GM19455 (cell line): ENCODE data around the gene FNIP2.
"Not testable (repeated sequence)": the region's sequence is repeated elsewhere in the genome, so short reads cannot be mapped to it uniquely, and the experiment has no call there.

Experiments
- ATAC-seq: cut with Tn5 transposase; IDR thresholded peaks from one replicate; pipeline ENCODE4 v1.9.1; 2021; ENCODE audit not compliant: unreplicated experiment

FNIP2 gene

DNA sequence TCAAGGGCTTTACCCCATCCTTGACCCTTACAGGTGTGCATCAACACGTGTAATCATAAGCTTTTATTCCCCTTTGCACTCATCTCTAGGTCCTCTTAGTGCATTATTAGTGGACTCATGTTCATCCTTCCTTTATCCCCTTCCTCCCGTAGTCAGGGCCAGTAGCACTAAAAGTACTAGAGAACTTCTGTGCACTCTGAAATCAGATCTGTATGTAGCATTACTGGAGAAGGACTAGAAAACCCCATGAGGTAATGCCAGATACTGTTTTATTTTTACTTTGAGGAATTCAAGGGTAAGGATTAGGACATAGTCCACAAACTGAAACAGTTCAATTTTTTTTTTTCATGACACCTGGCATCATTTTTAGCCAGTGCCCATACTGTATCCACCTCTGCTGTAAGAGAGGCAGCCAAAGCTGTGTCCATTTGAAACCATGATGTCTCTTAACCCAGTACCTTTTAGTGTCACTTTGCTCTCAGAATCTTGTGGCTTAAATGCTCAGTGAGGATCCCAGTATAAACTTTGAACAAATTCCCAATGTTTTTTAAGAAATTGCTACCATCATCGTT is 134.7 kb downstream of the FNIP2 start:
- no peak for ATAC-seq

DNA sequence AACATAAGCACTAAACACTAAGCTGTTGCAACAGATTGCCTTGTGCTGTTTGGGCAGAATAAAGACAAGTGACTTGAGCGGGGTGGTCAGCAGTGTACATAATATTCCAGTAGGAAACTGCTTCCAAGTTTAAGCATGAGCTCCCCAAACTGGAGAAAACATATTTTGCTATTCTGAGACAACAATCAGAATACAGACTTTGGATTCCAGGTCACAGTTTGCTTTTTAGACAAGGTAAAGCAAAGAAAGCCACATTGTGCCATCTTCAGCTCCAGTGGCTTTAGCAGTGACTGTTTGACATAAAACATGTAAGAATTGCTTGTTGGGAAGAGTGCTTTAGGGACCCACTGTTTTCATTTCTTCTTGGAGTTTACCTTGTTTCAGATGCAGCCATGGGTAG is 136.0 kb downstream of the FNIP2 start:
- no peak for ATAC-seq

DNA sequence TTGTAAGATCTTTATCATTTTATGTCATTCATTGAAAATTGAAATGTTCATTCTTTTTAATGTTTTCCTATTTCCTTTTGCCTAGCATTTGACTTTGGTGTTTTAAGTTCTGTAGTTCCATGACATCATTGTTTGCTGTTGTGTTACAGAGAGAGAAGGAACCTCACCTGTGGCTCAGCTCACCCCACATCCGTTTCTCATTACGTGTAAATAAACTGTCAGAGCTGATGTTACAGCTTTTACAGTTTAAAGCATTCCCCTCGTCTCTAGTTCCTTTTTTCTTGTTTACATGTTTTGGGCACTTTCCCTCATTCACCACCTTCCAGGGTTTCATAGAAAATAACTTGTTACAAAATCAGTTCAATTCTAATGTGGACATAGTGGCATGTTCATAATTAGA is 137.2 kb downstream of the FNIP2 start:
- peak; percentile 78 for ATAC-seq

DNA sequence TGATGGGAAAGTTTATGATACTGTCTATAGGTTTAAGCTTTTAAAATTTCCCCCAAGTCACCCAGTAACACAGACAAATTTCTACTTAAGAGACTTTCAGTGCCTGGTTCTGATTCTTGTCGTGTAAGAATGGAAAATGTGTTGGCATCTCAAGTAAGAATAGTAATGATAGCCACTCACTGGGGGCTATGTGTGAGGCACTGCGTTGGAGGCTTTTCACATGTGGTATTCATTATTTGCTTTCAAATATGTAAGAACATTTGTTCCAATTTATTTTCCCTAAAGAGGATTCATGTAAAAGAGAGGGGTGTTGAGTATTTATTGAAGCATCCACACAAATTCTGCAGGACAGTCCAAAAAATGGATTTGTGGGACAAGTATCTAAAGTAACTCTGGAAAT is 143.6 kb downstream of the FNIP2 start:
- no peak for ATAC-seq

DNA sequence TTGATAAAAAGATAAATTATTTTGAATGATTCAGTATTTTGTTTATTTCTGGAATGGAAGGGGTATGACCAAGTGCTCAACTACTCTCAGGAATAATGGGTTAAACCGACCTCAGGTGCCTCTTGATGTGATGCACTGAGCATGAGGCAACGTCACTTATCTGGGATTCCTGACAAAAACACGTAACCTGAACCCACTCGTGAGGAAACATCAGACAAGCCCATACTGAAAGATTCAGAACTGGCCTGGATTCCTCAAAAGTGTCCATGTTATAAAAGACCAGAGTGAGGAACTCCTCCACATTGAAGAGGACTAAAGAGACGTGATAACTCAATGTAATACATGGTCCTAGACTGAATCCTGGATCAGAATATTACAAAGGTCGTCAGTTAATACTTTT is 144.0 kb downstream of the FNIP2 start:
- no peak for ATAC-seq

DNA sequence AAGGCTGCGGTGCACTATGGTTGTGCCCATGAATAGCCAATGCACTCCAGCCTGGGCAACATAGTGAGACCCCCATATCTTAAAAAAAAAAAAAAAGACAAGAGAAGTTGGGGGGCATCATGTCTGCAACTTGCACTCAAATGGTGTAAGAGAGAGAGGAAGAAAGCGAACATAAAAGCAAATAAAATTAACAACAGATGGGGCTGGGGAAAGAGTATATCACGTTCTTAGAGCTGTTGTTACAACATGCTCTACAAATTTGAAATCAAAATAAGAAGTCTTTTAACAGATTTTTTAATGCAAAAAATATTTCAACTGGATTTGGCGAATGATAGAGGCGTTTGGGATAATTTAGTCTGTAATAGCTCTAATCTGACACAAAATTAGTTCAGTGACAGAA is 144.9 kb downstream of the FNIP2 start:
- no peak for ATAC-seq

DNA sequence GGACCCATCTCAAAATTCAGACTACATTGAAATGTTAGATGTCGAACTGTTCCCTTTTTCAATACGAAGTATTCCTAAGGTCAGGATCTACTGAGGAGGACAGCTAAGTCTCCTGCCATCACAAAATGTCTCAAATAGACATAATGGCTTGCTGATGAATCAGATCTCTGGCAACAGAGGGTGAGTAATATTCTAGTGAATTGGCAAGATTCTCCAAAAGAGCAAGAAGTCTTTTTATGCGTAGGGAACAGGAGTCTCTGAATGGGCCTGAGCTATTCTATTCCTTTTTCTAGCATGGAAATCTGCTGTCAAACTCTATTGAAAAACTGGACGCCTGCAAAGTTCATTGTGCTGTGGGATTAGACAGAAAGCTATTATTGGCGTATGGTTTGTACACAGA is 145.4 kb downstream of the FNIP2 start:
- ATAC-seq, result no peak

DNA sequence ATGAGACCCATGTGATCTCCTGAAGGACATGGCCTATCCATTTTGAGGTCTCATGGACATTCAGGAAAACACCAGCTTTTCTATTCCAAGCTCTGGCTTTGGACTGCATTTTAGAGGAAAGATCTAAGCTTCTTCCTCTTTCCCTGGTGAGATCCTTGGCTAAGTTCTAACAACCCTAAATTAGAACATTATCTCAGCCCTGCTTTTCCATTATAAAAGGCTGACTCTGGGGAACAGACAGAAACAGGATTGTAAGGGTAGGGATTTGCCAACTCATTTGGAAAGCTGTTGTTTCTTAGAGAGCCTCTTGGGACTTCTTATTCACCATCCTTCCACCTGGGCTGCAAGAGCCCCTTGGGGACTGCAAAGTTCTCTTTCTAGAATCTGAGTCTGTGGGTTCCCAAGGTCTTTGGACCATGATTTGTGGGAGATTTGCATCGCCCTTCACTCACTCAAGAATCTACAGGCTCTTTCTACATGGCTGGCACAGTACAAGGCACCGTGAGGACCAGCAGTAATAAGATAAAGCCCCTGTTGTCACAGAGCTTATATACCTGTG is 146.9 kb downstream of the FNIP2 start:
- ATAC-seq, result no peak

DNA sequence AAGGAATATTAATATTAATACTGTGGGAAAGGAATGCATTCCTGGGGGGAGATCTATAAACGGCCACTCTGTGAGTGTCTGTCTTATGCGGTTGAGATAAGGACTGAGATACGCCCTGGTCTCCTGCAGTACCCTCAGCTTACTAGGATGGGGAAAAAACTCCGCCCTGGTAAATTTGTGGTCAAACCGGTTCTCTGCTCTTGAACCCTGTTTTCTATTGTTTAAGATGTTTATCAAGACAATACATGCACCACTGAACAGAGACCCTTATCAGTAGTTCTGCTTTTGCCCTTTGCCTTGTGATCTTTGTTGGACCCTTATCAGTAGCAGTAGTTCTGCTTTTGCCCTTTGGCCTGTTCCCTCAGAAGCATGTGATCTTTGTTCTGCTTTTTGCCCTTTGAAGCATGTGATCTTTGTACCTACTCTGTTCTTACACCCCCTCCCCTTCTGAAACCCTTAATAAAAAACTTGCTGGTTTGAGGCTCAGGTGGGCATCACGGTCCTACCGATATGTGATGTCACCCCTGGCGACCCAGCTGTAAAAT is 151.7 kb downstream of the FNIP2 start:
- not testable (repeated sequence) for ATAC-seq

DNA sequence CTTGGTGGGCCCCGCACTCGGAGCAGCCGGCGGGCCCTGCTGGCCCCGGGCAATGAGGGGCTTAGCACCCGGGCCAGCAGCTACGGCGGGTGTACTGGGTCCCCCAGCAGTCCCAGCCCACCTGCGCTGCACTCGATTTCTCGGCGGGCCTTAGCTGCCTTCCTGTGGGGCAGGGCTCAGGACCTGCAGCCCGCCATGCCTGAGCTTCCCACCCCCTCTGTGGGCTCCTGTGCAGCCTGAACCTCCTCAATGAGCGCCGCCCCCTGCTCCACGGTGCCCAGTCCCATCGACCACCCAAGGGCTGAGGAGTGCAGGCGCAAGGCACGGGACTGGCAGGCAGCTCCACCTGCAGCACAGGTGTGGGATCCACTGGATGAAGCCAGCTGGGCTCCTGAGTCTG is 158.9 kb downstream of the FNIP2 start:
- not testable (repeated sequence) for ATAC-seq

DNA sequence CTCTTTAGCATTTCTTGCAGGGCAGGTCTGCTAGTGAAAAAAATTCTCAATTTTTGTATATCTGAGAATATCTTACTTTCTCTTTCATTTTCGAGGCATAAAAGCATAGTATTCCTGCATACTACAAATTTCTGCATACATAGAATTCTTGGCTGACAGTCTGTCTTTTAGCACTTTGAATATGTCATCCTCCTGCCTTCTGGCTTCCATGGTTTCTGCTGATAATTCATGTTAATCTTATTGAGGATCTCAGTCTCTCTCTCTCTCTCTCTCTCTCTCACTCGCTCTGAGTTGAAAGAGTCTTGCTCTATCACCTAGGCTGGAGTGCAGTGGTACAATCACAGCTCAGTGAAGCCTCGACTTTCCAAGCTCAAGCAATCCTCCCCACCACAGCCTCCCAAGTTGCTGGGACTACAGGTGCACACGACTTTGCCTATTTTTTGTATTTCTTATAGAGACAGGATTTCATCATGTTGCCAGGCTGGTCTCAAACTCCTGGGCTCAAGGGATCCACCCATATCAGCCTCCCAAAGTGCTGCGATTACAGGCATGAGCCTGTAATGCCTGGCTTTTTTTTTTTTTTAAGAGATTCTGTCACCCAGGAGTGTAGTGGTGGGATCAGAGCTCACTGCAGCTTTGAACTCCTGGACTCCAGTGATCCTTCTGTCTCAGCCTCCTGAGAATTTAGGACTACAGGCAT is 161.3 kb downstream of the FNIP2 start:
- ATAC-seq, result no peak

DNA sequence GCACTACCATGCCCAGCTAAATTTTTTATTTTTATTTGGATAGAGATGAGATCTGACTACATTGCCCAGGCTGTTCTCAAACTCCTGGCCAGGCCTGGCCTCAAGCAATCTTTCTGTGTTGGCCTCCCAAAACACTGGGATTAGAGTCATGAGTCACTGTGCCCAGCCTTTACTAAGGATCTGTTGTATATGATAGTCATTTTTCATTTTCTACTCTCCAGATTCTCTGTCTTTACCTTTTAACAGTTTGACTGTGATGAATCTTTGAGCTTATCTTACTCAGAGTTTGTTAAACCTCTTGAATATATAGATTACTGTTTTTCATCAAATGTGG is 161.8 kb downstream of the FNIP2 start:
- no peak for ATAC-seq

DNA sequence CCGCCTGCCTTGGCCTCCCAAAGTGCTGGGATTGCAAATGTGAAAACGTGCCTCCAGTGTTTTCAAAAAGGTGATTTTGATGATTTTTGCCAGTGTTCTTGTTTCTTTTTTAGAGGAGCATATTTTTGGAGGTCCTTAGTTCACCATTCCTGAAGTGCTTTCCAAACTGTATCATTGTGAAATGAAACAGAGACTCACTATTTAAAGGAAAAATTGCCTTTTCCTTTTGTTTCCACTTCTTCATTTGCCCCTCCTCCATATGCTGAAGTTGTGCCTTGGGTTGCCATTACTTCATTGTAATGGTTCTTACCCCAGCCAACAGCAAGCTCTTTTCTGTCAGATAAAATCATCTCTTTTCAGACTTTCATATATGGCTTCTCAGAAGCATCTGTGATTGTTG is 164.4 kb downstream of the FNIP2 start:
- no peak for ATAC-seq

DNA sequence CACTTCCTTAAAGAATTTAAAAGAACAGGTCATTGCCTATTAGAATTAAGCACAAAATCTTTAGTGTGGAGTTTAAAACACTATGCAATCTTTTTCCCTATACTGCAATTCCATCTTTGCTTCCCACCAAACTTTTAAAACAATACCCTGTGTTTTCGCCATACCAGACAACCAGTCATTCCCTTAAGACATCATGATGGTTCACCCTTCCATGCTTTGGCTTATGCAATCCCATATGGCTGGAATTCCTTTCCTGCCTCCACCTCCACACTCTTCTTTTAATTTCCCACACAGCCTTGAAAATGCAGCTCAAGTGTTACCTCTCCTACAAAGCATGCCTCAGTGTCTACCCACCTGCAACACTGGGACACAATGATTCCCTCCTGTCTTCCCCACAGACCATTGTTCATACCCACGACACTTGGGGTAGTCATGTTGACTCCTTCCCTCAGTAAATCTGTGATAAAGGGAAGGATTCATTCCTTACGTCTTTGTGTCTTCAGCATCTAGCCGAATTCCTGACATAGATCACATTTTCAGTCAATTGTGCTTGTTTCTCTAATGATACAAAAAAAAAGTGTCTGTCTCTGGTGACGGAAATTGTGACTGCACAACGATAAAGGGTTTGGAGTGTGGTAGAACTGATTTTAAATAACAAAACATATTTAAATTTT is 166.3 kb downstream of the FNIP2 start:
- no peak for ATAC-seq

DNA sequence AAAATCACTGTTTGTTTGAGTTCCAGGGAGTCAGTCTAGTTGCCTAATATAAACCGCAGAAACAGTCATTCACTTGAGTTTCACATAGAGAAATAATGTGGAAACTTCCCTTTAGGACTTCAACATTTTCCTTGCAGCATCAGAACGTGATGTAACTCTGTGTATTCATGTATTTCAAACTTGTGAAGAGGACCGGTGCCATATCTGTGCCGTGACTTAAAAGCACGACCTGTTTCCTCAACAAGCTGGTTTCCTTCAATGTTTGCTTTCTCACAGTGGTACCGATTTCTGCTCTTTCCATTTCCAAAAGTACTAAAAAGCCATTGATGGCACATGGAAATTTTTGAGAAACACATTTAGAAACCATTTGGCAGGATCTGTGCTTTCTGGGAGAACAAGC is 167.4 kb downstream of the FNIP2 start:
- ATAC-seq, result no peak

DNA sequence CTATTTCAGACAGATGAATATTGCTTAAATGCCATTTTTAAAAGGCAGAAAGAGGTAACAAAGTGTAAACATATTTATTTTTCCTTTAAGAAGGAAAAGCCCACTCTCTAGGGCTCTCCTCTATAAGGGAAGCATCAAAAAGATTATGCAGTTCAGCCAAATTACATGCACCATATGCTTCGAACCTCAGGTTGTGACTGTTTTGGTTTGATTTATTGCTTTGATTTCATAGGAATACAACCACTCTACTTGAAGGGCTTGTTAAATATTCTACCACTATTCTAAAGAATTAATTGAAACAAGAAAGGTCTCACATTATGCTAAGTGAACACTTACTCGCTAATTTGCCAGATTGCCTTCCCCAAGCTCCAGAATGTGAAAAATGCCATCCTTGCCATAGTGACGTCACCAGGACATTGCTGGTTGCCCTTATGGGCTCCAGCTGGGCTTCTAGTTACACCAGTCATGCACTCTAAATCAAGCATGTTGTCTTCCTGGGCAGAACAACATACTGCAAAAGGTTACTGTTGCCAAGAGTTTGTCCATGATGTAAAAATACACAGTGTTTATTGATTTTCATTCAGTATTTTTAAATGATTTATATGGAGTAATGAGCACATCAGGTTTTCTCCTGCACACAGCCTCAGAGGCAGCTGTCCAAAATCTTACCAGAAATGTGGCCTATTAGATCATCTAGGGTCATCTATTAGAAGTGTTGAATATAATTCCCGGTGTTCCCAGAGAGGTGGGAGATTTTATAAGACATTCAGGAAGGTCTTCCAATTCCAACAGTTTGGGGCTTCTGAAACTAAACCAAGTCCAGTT is 169.6 kb downstream of the FNIP2 start:
- ATAC-seq, result no peak

DNA sequence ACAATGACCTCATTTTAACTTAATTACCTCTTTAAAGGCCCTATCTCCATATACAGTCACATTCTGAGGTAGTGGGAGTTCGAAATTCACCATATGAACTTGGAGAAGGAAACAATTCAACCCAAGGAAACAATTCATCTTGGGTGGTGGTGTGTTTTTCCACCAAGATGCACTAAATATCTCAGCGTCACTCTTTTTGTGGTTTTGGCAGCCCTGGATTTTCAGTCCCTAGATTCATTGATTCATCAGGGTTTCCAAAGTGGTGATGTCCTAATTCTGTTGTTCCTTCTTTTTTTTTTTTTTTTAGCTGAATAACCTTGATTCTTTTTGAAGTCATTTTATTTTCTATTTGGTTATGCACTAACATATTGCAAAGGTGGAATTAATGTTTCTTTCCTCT is 171.4 kb downstream of the FNIP2 start:
- ATAC-seq, result no peak

DNA sequence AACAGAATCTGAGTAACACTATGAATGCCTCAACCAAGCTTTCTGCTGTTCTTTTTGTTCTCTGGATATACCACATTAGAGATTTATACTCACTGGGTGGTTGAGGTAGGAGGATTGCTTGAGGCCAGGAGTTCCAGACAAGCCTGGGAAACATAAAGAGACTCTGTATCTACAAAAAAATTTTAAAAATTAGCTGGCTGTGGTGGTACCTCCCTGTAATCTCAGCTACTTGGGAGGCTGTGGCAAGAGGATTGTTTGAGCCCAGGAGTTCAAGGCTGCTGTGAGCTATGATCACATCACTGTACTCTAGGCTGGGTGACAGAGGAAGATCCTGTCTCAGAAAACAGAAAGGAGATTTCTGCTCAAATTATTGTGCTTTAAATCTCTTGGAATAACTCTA is 172.5 kb downstream of the FNIP2 start:
- ATAC-seq, result no peak

DNA sequence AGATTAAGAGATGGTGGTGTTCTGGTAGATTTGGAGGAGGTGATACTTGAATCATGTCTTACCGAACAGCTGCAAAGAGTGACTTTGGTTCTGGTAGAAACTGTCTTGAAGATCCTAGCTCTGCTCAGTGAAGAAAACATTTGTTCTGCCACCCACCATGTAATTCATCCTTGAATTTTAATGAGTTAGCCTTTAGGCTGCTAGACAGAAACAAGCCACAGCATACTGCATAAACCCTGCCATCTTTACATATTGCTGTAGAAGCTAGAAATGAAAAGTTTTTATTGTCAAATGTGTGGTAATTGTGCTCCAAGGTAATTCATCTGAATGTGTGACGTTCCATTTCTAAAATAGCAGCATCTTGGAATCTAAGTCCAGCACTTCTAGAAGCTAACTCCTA is 173.1 kb downstream of the FNIP2 start:
- ATAC-seq, result no peak

DNA sequence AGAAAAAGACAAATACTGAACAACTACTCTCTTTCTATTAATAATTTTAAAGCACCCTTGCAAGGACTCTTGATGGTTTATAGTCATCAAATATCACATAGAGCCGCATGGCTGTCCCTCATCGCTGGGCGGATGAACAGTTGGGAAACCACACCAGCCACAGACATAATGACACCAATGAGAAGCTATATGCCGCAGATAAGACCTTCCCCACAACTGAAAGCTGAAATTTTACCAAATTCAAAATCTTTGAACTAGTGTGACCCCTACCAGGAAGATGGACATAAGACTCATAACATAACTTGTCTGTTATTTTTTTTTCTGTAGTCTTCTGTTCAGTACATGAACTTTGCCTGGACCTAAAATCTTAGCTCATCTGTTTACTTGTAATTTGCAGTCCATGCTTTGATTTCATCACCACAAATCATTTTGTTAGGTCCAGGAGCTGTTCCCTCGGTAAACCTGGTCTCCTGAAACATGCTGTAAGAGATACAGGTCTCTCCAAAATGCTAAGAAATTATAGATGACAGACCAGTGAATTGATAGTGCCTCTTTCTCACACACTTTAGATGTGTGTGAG is 176.8 kb downstream of the FNIP2 start:
- ATAC-seq, result no peak

DNA sequence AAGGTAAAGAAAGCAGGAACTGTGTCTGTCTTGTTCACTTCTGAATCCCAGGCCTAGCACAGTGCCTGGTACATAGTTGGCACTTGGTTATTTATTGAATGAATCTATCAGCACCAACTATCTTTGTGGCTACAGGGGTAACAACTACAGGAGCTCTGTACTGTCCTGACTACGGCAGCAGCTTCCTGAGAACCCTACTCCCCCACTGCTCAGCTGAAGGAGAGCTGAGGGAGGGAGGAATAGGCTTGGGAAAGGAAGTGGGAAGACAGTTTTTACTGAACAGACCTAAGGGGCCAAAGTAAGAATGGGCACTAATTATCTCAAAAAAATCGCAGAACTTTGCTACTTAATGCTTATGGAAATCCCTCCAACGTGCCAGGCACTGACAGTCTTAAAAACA is 178.0 kb downstream of the FNIP2 start:
- no peak for ATAC-seq
